ENCODE data around the gene PDZD2.

GRCh38 chr5:32143617-32144377, 504.9 kb downstream of the PDZD2 start:
- no peak for TF ChIP-seq CTCF (IDR thresholded peaks at IDR 0.05)
- TF ChIP-seq POLR2A (IDR thresholded peaks at IDR 0.05) = no peak

Measured in testis (tissue), 2 donors.